Measurements from ENCODE around the gene CNBD2. TPM values are rescaled to one million over a fixed set of nuclear protein-coding genes. Genes with fewer than 3 reads are reported as not detected.
A peak's percentile ranks its signal among the peaks of the same experiment; 100 is the strongest.
"Not testable (repeated sequence)": the region's sequence is repeated elsewhere in the genome, so short reads cannot be mapped to it uniquely, and the experiment has no call there.

The CNBD2 gene
- total RNA-seq, 1 experiment from 2014 or later: 4.1 TPM

- in situ Hi-C loops (cut with HindIII; ENCODE audit: low pct_unique_long_range_greater_than_20kb, low sequenced_read_pairs): no loop called here
- no peak for DNase-seq (ENCODE audit: low read depth, low spot score)
Measured at GRCh38 chr20:35963878-35964277, 4.5 kb upstream of the CNBD2 start.

DNA sequence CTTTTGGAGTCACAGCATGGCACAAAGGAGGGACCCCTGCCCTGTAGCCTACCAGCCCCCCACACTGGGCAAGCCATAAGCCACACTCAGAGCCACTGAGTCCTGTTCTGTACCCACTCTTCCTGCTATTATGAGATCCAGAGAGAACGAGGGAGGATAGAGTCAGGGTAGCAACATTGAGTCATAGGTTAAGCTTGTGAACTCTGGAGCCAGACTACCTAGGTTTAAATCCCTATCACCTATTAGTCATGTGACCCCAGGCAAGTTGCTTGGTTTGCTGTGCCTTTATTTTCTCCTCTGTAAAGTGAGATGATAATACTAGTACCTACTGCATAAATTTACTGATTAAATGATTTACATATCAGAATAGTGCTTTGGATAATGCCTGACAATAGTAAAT is 540 bp downstream of the CNBD2 start:
- in situ Hi-C loops (cut with HindIII; ENCODE audit: low pct_unique_long_range_greater_than_20kb, low sequenced_read_pairs): no loop called here
- no peak for DNase-seq (ENCODE audit: low read depth, low spot score)

DNA sequence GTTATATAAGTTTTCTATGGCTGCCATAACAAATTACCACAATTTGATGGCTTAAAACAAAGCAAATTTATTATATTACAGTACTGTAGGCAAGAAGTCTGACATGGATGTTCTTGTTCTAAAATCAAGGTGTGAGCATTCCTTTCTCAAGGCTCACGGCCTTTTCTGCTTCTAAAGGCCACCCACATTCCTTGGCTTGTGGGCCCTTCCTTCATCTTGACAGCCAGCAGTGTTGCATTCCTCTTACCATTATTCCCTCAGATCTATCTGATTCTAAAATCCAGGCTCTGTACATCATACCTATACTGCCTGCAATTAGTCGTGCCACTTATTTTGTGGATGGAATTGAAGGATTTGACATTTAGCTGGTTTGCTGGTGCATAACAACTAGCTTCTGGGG is 3.6 kb downstream of the CNBD2 start:
- in situ Hi-C loops (cut with HindIII; ENCODE audit: low pct_unique_long_range_greater_than_20kb, low sequenced_read_pairs): no loop called here
- no peak for DNase-seq (ENCODE audit: low read depth, low spot score)

GRCh38 chr20:35972462-35972861 is 4.1 kb downstream of the CNBD2 start:
- in situ Hi-C loops (cut with HindIII; ENCODE audit: low pct_unique_long_range_greater_than_20kb, low sequenced_read_pairs): no loop called here

DNA sequence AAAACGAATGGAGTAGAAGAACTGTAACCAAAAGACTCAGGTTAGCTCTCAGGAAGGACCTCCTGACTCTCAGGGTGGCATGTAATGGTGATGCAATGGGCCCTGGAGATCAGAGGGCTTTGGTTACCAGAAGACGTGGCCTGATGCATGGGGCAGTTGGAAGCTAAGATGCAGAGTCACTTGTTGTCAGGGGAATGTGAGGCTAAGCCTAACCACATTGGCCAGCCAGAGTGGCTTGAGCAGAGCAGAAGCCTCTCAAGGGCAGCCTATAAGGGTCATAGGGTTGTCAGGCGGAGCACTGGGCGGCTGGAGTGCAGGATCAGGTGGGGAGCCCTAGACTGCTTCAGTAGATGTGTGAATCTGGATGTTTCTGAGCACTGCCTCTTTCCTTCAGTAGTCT is 5.9 kb downstream of the CNBD2 start:
- no peak for DNase-seq (ENCODE audit: low read depth, low spot score)
- in situ Hi-C loops (cut with HindIII; ENCODE audit: low pct_unique_long_range_greater_than_20kb, low sequenced_read_pairs): no loop called here

More at GRCh38 chr20:35972462-35972861, 4.1 kb downstream of the CNBD2 start:
- DNase-seq (ENCODE audit: low read depth, low spot score): no peak

- no peak for DNase-seq (ENCODE audit: low read depth, low spot score)
- in situ Hi-C loops (cut with HindIII; ENCODE audit: low pct_unique_long_range_greater_than_20kb, low sequenced_read_pairs): no loop called here
Measured at GRCh38 chr20:35975576-35976373, 7.4 kb downstream of the CNBD2 start.

DNA sequence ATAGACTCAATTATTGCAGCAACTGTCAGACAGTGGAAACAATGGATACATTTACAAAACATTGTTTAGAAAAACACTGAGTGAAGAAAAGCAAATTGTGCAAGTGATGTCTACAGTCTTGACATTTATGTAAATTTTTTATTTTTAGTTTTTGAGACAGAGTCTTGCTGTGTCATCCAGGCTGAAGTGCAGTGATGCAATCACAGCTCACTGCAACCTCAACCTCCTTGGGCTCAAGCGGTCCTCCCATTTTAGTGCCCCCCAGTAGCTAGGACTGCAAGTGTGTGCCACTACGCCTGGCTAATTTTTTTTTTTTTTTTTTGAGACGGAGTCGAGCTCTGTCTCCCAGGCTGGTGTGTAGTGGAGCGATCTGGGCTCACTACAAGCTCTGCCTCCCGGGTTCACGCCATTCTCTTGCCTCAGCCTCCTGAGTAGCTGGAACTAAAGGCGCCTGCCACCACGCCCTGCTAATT is 9.7 kb downstream of the CNBD2 start:
- DNase-seq (ENCODE audit: low read depth, low spot score): peak; percentile 51
- in situ Hi-C loops (cut with HindIII; ENCODE audit: low pct_unique_long_range_greater_than_20kb, low sequenced_read_pairs): no loop called here

GRCh38 chr20:35979544-35979943 is 11.2 kb downstream of the CNBD2 start:
- in situ Hi-C loops (cut with HindIII; ENCODE audit: low pct_unique_long_range_greater_than_20kb, low sequenced_read_pairs): no loop called here
- no peak for DNase-seq (ENCODE audit: low read depth, low spot score)

DNA sequence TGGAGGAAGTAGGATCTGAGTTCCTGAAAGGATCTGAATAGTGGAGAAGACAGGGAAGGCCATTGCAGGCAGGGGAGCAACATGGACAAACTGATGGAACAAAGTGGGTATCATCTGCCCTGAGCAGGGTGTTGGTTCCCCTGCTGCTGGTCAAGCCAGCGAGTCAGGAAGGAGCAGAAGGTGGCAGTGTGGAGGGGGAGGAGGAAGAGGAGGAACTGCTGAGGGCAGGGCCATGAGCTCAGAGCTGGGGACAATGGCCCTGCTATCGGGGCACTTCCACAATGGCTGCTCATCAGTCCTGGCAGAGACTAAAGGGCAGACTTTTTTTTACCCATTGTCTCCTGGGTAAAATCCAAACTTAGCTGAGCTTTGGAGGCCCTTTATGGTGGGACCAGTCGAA is 13.6 kb downstream of the CNBD2 start:
- in situ Hi-C loops (cut with HindIII; ENCODE audit: low pct_unique_long_range_greater_than_20kb, low sequenced_read_pairs): no loop called here
- no peak for DNase-seq (ENCODE audit: low read depth, low spot score)

GRCh38 chr20:35984382-35984781 is 16.0 kb downstream of the CNBD2 start:
- no peak for DNase-seq (ENCODE audit: low read depth, low spot score)
- in situ Hi-C loops (cut with HindIII; ENCODE audit: low pct_unique_long_range_greater_than_20kb, low sequenced_read_pairs): no loop called here

GRCh38 chr20:35985806-35986205 is 17.4 kb downstream of the CNBD2 start:
- in situ Hi-C loops (cut with HindIII; ENCODE audit: low pct_unique_long_range_greater_than_20kb, low sequenced_read_pairs): no loop called here
- no peak for DNase-seq (ENCODE audit: low read depth, low spot score)

- in situ Hi-C loops (cut with HindIII; ENCODE audit: low pct_unique_long_range_greater_than_20kb, low sequenced_read_pairs): no loop called here
- DNase-seq (ENCODE audit: low read depth, low spot score): no peak
Measured at GRCh38 chr20:35988910-35989463, 20.6 kb downstream of the CNBD2 start.

GRCh38 chr20:35991142-35991771 is 22.9 kb downstream of the CNBD2 start:
- in situ Hi-C loops (cut with HindIII; ENCODE audit: low pct_unique_long_range_greater_than_20kb, low sequenced_read_pairs): no loop called here
- DNase-seq (ENCODE audit: low read depth, low spot score): peak; percentile 59

DNA sequence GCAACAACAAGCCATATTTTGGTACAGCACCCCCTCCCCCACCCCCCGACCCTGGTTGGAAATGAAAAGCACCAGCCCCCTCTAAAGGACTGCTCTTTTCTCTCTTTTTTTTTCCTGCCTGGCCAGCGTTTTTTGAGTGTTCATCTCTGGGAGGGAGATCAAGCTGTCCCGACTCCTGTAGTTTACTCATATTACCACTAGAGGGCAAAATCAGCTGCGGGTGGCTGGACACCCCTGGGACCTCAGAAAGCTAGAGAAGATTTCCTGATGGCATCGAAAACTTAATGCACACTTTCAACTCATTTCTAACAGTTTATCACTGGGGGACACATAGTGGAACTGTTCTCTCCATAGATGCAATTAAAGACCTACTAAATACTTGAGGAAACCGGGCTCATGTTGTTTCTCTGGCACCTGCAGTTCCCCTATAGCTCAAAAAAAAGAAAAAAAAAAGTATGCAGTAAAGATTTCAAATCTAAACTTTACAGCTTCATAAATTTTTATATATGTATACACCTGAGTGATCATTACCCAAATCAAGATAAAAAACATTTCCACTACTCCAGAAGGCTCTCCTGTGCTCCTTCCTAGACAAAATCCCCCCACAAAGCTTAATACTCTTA is 24.4 kb downstream of the CNBD2 start:
- in situ Hi-C loops (cut with HindIII; ENCODE audit: low pct_unique_long_range_greater_than_20kb, low sequenced_read_pairs): no loop called here
- peak; percentile 89 for DNase-seq (ENCODE audit: low read depth, low spot score)

- in situ Hi-C loops (cut with HindIII; ENCODE audit: low pct_unique_long_range_greater_than_20kb, low sequenced_read_pairs): no loop called here
- peak; percentile 93 for DNase-seq (ENCODE audit: low read depth, low spot score)
Measured at GRCh38 chr20:35994994-35995453, 26.6 kb downstream of the CNBD2 start.

DNA sequence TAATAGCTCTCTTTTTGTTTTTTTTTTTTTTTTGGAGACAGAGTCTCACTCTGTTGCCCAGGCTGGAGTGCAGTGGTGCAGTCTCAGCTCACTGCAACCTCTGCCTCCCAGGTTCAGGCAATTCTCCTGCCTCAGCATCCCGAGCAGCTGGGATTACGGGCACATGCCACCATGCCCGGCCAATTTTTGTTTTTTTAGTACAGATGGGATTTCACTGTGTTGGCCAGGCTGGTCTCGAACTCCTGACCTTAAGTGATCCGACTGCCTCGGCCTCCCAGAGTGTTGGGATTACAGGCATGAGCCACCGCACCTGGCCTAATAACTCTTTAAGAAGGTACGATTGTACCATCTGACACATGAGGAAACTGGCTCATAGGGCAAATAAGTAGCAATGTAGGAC is 28.1 kb downstream of the CNBD2 start:
- in situ Hi-C loops (cut with HindIII; ENCODE audit: low pct_unique_long_range_greater_than_20kb, low sequenced_read_pairs); DNase-seq (ENCODE audit: low read depth, low spot score): not testable (repeated sequence)

DNA sequence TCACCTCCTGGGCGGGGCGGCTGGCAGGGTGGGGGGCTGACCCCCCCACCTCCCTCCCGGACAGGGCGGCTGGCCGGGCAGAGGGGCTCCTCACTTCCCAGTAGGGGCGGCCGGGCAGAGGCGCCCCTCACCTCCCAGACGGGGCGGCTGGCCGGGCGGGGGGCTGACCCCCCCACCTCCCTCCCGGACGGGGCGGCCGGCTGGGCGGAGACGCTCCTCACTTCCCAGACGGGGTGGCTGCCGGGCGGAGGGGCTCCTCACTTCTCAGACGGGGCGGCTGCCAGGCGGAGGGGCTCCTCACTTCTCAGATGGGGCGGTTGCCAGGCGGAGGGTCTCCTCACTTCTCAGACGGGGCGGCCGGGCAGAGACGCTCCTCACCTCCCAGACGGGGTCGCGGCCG is 32.9 kb downstream of the CNBD2 start:
- DNase-seq (ENCODE audit: low read depth, low spot score); in situ Hi-C loops (cut with HindIII; ENCODE audit: low pct_unique_long_range_greater_than_20kb, low sequenced_read_pairs): not testable (repeated sequence)

- no peak for DNase-seq (ENCODE audit: low read depth, low spot score)
- in situ Hi-C loops (cut with HindIII; ENCODE audit: low pct_unique_long_range_greater_than_20kb, low sequenced_read_pairs): no loop called here
Measured at GRCh38 chr20:36002855-36003254, 34.5 kb downstream of the CNBD2 start.

Data from SK-MEL-5 (cell line).